ENCODE measurements around the gene NLE1. TPM values are rescaled to one million over a fixed set of nuclear protein-coding genes. Genes with fewer than 3 reads are reported as not detected.

Gene NLE1
- total and polyA plus RNA-seq, 2 of the 8 experiments (the other 6 are each of a cell fraction or from before 2014, with no cell fraction given): 50.4 to 51.5 TPM

DNA sequence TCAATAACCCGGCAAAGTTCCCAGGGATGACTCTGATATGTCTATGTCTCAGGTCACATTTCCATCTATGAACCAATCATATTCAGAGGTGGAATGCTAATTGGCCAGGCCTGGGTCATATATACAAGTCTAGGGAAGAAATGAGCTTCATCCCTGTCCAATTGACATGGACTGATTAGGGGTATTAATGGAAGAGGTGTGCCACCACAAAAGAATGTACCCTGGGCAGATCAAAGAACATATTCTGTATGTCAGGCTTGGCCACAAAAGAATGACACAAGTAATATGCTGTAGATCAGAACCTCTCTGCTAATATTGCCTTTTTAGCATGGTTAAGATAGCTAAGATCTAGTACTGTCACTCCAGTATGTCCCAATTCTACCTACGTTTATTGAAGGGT lies 45.4 kb upstream of the NLE1 start:
- no peaks in the 10 kb centered on the region for H3K9me3 ChIP-seq (ENCODE audit: insufficient read depth in 2 of 2, low read depth in 1 of 2, low read length in 1 of 2)
- H3K23me2 ChIP-seq (ENCODE audit: low read depth, low read length): no peaks in the 10 kb centered on the region
- no peak overlapping the region for H3K9ac ChIP-seq (replicated peaks in 1 of 4; ENCODE audit: extremely low read depth in 1 of 4, low read depth in 3 of 4, low read length in 3 of 4)
- H3K4me3 ChIP-seq (ENCODE audit: extremely low read depth in 1 of 4, insufficient read depth in 2 of 4, low read depth in 3 of 4, low read length in 4 of 4): no peak overlapping the region
- no peak overlapping the region for H2BK20ac ChIP-seq (ENCODE audit: low read length)
- no peaks in the 10 kb centered on the region for H3K4me1 ChIP-seq (replicated peaks in 1 of 4; ENCODE audit: control insufficient read depth in 3 of 4, insufficient read depth in 4 of 4, low read length in 3 of 4)
- no peak overlapping the region for H3K56ac ChIP-seq (replicated peaks; ENCODE audit: insufficient read length, low read depth, low read length)
- H2BK120ac ChIP-seq (replicated peaks; ENCODE audit: low read depth, low read length): no peak overlapping the region
- ChIA-PET CTCF (ENCODE audit: partially characterized antibody) (interaction anchor here (0.5 kb wide), 1 partner anchor 53 kb away, joined by 4 read pairs; no protein-coding TSS in a partner anchor), POLR2A (ENCODE audit: partially characterized antibody) (no interaction called here)
- no peak overlapping the region for H3K4me2 ChIP-seq (ENCODE audit: insufficient read depth in 1 of 2, low read depth in 2 of 2, low read length in 2 of 2)
- no peak overlapping the region for H2BK12ac ChIP-seq (ENCODE audit: low read depth, low read length)
- 96% methylated on average over 2 of the region's 2 CpGs; no CpG with 5 or more reads in 1 of the 2 experiments for WGBS, 2 experiments (ENCODE audit: extremely low coverage in 1 of 2, insufficient coverage in 1 of 2, insufficient read length in 1 of 2, insufficient replicate concordance in 2 of 2, low coverage in 1 of 2, low lambda C conversion rate in 2 of 2, missing lambda C conversion rate in 1 of 2)
- H3K14ac ChIP-seq (ENCODE audit: insufficient read length): no peak overlapping the region
- no peak overlapping the region for H2AFZ ChIP-seq (ENCODE audit: low read length)
- no peaks in the 10 kb centered on the region for H3K27me3 ChIP-seq (replicated peaks in 1 of 4; ENCODE audit: control insufficient read depth in 3 of 4, extremely low read depth in 1 of 4, insufficient read depth in 3 of 4, low read length in 3 of 4)
- no peak overlapping the region for H4K91ac ChIP-seq (replicated peaks; ENCODE audit: insufficient read length, low read length)
- FAIRE-seq (no peak), DNase-seq (ENCODE audit: low read depth in 1 of 2, low spot score in 2 of 2) (no peak)
- no peak for TF ChIP-seq ZNF274 (IDR thresholded peaks at IDR 0.05; ENCODE audit: borderline replicate concordance, extremely low read depth, low read length)
- no peak for TF ChIP-seq TAF7 (optimal IDR thresholded peaks at IDR 0.05; ENCODE audit: borderline replicate concordance, low read depth, low read length)
- no peak for TF ChIP-seq POLR2A (IDR thresholded peaks at IDR 0.05; ENCODE audit: control extremely low read depth in 1 of 2, low read depth in 2 of 2, low read length in 2 of 2)
- no peak for TF ChIP-seq RBBP5 (IDR thresholded peaks at IDR 0.05; ENCODE audit: borderline replicate concordance, low read depth, low read length)
- no peak for TF ChIP-seq ASH2L (IDR thresholded peaks at IDR 0.05; ENCODE audit: low read length)
- no peak for TF ChIP-seq MAFK (IDR thresholded peaks at IDR 0.05; ENCODE audit: low read depth, low read length)
- TF ChIP-seq, protein P1, sequence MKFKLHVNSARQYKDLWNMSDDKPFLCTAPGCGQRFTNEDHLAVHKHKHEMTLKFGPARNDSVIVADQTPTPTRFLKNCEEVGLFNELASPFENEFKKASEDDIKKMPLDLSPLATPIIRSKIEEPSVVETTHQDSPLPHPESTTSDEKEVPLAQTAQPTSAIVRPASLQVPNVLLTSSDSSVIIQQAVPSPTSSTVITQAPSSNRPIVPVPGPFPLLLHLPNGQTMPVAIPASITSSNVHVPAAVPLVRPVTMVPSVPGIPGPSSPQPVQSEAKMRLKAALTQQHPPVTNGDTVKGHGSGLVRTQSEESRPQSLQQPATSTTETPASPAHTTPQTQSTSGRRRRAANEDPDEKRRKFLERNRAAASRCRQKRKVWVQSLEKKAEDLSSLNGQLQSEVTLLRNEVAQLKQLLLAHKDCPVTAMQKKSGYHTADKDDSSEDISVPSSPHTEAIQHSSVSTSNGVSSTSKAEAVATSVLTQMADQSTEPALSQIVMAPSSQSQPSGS (IDR thresholded peaks at IDR 0.05; ENCODE audit: low read length): no peak
- no peak for TF ChIP-seq EGR1 (IDR thresholded peaks at IDR 0.05; ENCODE audit: borderline replicate concordance, low read depth, low read length)
- no peak for TF ChIP-seq GABPA (IDR thresholded peaks at IDR 0.05; ENCODE audit: borderline replicate concordance, insufficient read depth, low read length)
- TF ChIP-seq BACH1 (IDR thresholded peaks at IDR 0.05; ENCODE audit: low read length): no peak
- no peak for TF ChIP-seq CREB1 (IDR thresholded peaks at IDR 0.05)
- no peak for TF ChIP-seq KDM1A (IDR thresholded peaks at IDR 0.05; ENCODE audit: borderline replicate concordance, low read length)
- H3K79me1 ChIP-seq (ENCODE audit: low read depth, low read length): no peaks in the 10 kb centered on the region
- H3K79me2 ChIP-seq (ENCODE audit: control insufficient read depth in 1 of 2, insufficient read depth in 2 of 2, low read length in 2 of 2): no peaks in the 10 kb centered on the region
- H4K8ac ChIP-seq (ENCODE audit: extremely low read depth, insufficient read depth, low read length): no peak overlapping the region
- H3K18ac ChIP-seq (ENCODE audit: extremely low read depth, low read length): no peak overlapping the region
- no peak overlapping the region for H3K27ac ChIP-seq (ENCODE audit: low read depth, low read length)
- H4K5ac ChIP-seq (ENCODE audit: insufficient read length, low read depth, low read length): no peak overlapping the region
- no peak overlapping the region for H2AK5ac ChIP-seq (ENCODE audit: low read depth, low read length)
- H4K20me1 ChIP-seq (replicated peaks in 1 of 2; ENCODE audit: control insufficient read depth in 1 of 2, insufficient read depth in 2 of 2, low read length in 2 of 2): no peaks in the 10 kb centered on the region
- H3K23ac ChIP-seq (ENCODE audit: insufficient read length): no peak overlapping the region
- no peaks in the 10 kb centered on the region for H3K36me3 ChIP-seq (ENCODE audit: control insufficient read depth in 2 of 4, insufficient read depth in 4 of 4, low read length in 3 of 4)
- H3K4ac ChIP-seq (replicated peaks; ENCODE audit: insufficient read length, low read depth, low read length): no peak overlapping the region
- H2BK5ac ChIP-seq (ENCODE audit: low read depth, low read length): no peak overlapping the region
- H2BK15ac ChIP-seq (ENCODE audit: low read length): no peak overlapping the region
